Measurements from ENCODE around the gene CCL3. TPM values are rescaled to one million over a fixed set of nuclear protein-coding genes. Genes with fewer than 3 reads are reported as not detected.

Gene CCL3
- total RNA-seq, 2 donors from 2014 or later = 2.0 to 2.1 TPM

- Histone ChIP-seq H3K4me3 (no peak overlapping the region), H3K36me3 (no peaks in the 10 kb centered on the region), H3K9me3 (no peaks in the 10 kb centered on the region), H3K27me3 (no peaks in the 10 kb centered on the region), H3K4me1 (peaks cover 30% of the 10 kb centered on the region), H3K27ac (no peak overlapping the region), H3K9ac (ENCODE audit: low read depth in 2 of 2, low read length in 2 of 2) (no peak overlapping the region)
- DNase-seq = no peak
- no peak for TF ChIP-seq CTCF (IDR thresholded peaks at IDR 0.05)
- intact Hi-C loops (cut with DNase I) = no loop called here
Observed at GRCh38 chr17:36132421-36132831, 42.5 kb upstream of the CCL3 start.

GRCh38 chr17:36131931-36132330 is 42.0 kb upstream of the CCL3 start:
- Histone ChIP-seq H3K27ac (no peak overlapping the region), H3K9ac (ENCODE audit: low read depth in 2 of 2, low read length in 2 of 2) (no peak overlapping the region), H3K36me3 (no peaks in the 10 kb centered on the region), H3K27me3 (no peaks in the 10 kb centered on the region), H3K4me1 (peaks cover 30% of the 10 kb centered on the region), H3K4me3 (no peak overlapping the region), H3K9me3 (no peaks in the 10 kb centered on the region)
- intact Hi-C loops (cut with DNase I) = no loop called here
- TF ChIP-seq CTCF (IDR thresholded peaks at IDR 0.05) = no peak
- no peak for DNase-seq

GRCh38 chr17:36131421-36131820 is 41.5 kb upstream of the CCL3 start:
- Histone ChIP-seq H3K36me3 (no peaks in the 10 kb centered on the region), H3K27ac (no peak overlapping the region), H3K9ac (ENCODE audit: low read depth in 2 of 2, low read length in 2 of 2) (no peak overlapping the region), H3K4me1 (peaks cover 30% of the 10 kb centered on the region), H3K27me3 (no peaks in the 10 kb centered on the region), H3K9me3 (no peaks in the 10 kb centered on the region), H3K4me3 (no peak overlapping the region)
- no peak for DNase-seq
- TF ChIP-seq CTCF (IDR thresholded peaks at IDR 0.05) = no peak
- intact Hi-C loops (cut with DNase I) = no loop called here

GRCh38 chr17:36130346-36130745 is 40.4 kb upstream of the CCL3 start:
- DNase-seq = no peak

GRCh38 chr17:36129616-36130015 is 39.7 kb upstream of the CCL3 start:
- Histone ChIP-seq H3K27me3 (no peaks in the 10 kb centered on the region), H3K4me3 (no peak overlapping the region), H3K4me1 (peaks cover 24% of the 10 kb centered on the region), H3K27ac (peak overlapping the region; percentile 63), H3K9me3 (no peaks in the 10 kb centered on the region), H3K9ac (ENCODE audit: low read depth in 2 of 2, low read length in 2 of 2) (no peak overlapping the region), H3K36me3 (no peaks in the 10 kb centered on the region)
- intact Hi-C loops (cut with DNase I) = no loop called here
- no peak for DNase-seq
- TF ChIP-seq CTCF (IDR thresholded peaks at IDR 0.05) = no peak

More at GRCh38 chr17:36130346-36130745, 40.4 kb upstream of the CCL3 start:
- no peak for TF ChIP-seq CTCF (IDR thresholded peaks at IDR 0.05)
- Histone ChIP-seq H3K4me3 (no peak overlapping the region), H3K27ac (no peak overlapping the region), H3K9ac (ENCODE audit: low read depth in 2 of 2, low read length in 2 of 2) (no peak overlapping the region), H3K27me3 (no peaks in the 10 kb centered on the region), H3K9me3 (no peaks in the 10 kb centered on the region), H3K4me1 (peaks cover 24% of the 10 kb centered on the region), H3K36me3 (no peaks in the 10 kb centered on the region)
- intact Hi-C loops (cut with DNase I) = no loop called here
